HCT116 (cell line): Measurements from ENCODE around the gene ZNF358.

Experiments used
- EGR1 ChIP-seq: IDR thresholded peaks from 2 replicates; pipeline ENCODE4 v1.6.1; 2012; ENCODE audit warnings: low read depth
- TF ChIP-seq, protein P1 (sequence below), 3 experiments: fragments of 200-600 bp in 1 of 3; sonication (generic) in 1 of 3; IDR thresholded peaks in 2 of 3; conservative IDR thresholded peaks in 1 of 3; 2 replicates each; pipeline ENCODE4 v1.5.1; 2012 to 2017; ENCODE audit warnings: low read depth in 2 of 3, low read length in 2 of 3, antibody characterized with exemption in 1 of 3, borderline replicate concordance in 1 of 3, control low read depth in 1 of 3, mild to moderate bottlenecking in 1 of 3, mixed read lengths in 1 of 3, mixed run types in 1 of 3, moderate library complexity in 1 of 3; ENCODE audit not compliant: insufficient read depth in 1 of 3

DNA sequence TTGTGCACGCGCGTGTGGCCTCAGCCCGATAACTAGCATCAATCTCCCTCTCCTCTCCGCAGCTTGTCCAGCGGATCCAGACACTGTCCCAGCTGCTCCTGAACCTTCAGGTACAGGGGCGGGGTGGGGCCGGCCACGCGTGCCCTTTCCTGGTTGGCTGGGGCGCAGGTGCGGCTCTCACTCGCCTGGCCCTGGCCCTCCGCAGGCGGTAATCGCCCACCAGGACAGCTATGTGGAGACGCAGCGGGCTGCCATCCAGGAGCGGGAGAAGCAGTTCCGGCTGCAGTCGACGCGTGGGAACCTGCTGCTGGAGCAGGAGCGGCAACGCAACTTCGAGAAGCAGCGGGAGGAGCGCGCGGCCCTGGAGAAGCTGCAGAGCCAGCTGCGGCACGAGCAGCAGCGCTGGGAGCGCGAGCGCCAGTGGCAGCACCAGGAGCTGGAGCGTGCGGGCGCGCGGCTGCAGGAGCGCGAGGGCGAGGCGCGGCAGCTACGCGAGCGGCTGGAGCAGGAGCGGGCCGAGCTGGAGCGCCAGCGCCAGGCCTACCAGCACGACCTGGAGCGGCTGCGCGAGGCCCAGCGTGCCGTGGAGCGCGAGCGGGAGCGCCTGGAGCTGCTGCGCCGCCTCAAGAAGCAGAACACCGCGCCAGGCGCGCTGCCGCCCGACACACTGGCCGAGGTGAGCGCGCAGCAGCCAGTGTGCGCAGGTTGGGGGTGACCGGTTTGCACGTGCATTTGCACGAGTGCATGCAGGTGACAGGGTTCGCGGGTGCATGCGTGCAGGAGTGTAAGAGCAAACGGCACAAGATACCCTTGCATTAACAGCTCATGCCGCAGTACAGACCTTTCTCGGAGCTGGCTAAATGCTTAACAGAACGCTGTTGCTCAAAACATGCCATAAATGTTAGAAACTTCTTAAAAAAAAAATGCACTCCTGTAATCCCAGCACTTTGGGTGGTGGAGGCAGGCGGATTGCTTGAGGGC lies 48.6 kb upstream of the ZNF358 start:
- no peak for TF ChIP-seq EGR1
- TF ChIP-seq, protein P1, sequence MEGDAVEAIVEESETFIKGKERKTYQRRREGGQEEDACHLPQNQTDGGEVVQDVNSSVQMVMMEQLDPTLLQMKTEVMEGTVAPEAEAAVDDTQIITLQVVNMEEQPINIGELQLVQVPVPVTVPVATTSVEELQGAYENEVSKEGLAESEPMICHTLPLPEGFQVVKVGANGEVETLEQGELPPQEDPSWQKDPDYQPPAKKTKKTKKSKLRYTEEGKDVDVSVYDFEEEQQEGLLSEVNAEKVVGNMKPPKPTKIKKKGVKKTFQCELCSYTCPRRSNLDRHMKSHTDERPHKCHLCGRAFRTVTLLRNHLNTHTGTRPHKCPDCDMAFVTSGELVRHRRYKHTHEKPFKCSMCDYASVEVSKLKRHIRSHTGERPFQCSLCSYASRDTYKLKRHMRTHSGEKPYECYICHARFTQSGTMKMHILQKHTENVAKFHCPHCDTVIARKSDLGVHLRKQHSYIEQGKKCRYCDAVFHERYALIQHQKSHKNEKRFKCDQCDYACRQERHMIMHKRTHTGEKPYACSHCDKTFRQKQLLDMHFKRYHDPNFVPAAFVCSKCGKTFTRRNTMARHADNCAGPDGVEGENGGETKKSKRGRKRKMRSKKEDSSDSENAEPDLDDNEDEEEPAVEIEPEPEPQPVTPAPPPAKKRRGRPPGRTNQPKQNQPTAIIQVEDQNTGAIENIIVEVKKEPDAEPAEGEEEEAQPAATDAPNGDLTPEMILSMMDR (IDR thresholded peaks at IDR 0.05 in 2 of 3, conservative IDR thresholded peaks at IDR 0.05 in 1 of 3; ENCODE audit: borderline replicate concordance in 1 of 3, insufficient read depth in 1 of 3, low read depth in 2 of 3, low read length in 2 of 3), result no peak
